SK-N-SH treated with all-trans-retinoic acid at 6 μM for 48 hours (cell line): Measurements from ENCODE around the gene PIK3R3.

Source experiments
- ARNTL ChIP-seq: fragments of 450-650 bp; formaldehyde crosslinking; IDR thresholded peaks from 2 replicates; pipeline ENCODE4 v1.5.0; 2020; ENCODE audit warnings: low read depth, mild to moderate bottlenecking, moderate library complexity, borderline replicate concordance
- BACH2 ChIP-seq: fragments of 250-450 bp; sonication (Bioruptor Pico); IDR thresholded peaks from 2 replicates; pipeline ENCODE4 v1.9.0; 2021; ENCODE audit warnings: mild to moderate bottlenecking, borderline replicate concordance
- CREB5 ChIP-seq: fragments of 250-450 bp; sonication (Bioruptor Pico); IDR thresholded peaks from 2 replicates; pipeline ENCODE4 v1.5.1; 2020; ENCODE audit warnings: low read depth, mild to moderate bottlenecking, moderate library complexity
- ESRRG ChIP-seq: fragments of 250-450 bp; sonication (Bioruptor Pico); IDR thresholded peaks from 2 replicates; pipeline ENCODE4 v1.6.1; 2021; ENCODE audit warnings: mild to moderate bottlenecking
- GLIS3 ChIP-seq: fragments of 250-450 bp; sonication (Bioruptor Pico); IDR thresholded peaks from 2 replicates; pipeline ENCODE4 v1.5.0; 2020; ENCODE audit warnings: mild to moderate bottlenecking, moderate library complexity
- PATZ1 ChIP-seq: fragments of 250-450 bp; sonication (Bioruptor Pico); IDR thresholded peaks from 2 replicates; pipeline ENCODE4 v1.8.0; 2020; ENCODE audit warnings: mild to moderate bottlenecking, moderate library complexity, borderline replicate concordance
- PPARA ChIP-seq: fragments of 250-450 bp; sonication (Bioruptor Pico); IDR thresholded peaks from 2 replicates; pipeline ENCODE4 v1.5.0; 2020; ENCODE audit warnings: mild to moderate bottlenecking, borderline replicate concordance
- RARB ChIP-seq: fragments of 250-450 bp; sonication (Bioruptor Pico); IDR thresholded peaks from 2 replicates; pipeline ENCODE4 v1.8.0; 2021; ENCODE audit warnings: mild to moderate bottlenecking, moderate library complexity
- TCF4 ChIP-seq: fragments of 250-450 bp; sonication (Bioruptor Pico); IDR thresholded peaks from 2 replicates; pipeline ENCODE4 v1.8.0; 2021; ENCODE audit warnings: mild to moderate bottlenecking, moderate library complexity, borderline replicate concordance
- TSHZ2 ChIP-seq: fragments of 250-450 bp; sonication (Bioruptor Pico); IDR thresholded peaks from 2 replicates; pipeline ENCODE4 v1.5.0; 2020; ENCODE audit warnings: mild to moderate bottlenecking, moderate library complexity
- ZFP3 ChIP-seq: fragments of 250-450 bp; sonication (Bioruptor Pico); IDR thresholded peaks from 2 replicates; pipeline ENCODE4 v1.5.0; 2020; ENCODE audit warnings: mild to moderate bottlenecking, moderate library complexity
- ZNF565 ChIP-seq: fragments of 450-650 bp; formaldehyde crosslinking; conservative IDR thresholded peaks from 2 replicates; pipeline ENCODE4 v1.5.0; 2020; ENCODE audit warnings: low read depth, mild to moderate bottlenecking, moderate library complexity
- ZNF70 ChIP-seq: fragments of 450-650 bp; formaldehyde crosslinking; IDR thresholded peaks from 2 replicates; pipeline ENCODE4 v1.5.0; 2020; ENCODE audit warnings: mild to moderate bottlenecking, moderate library complexity
- ZNF8 ChIP-seq: fragments of 450-650 bp; formaldehyde crosslinking; IDR thresholded peaks from 2 replicates; pipeline ENCODE4 v1.5.0; 2020; ENCODE audit warnings: mild to moderate bottlenecking, moderate library complexity

- TF ChIP-seq GLIS3, result no peak
- no peak for TF ChIP-seq PATZ1 (CRISPR knock-in tag)
- no peak for TF ChIP-seq ARNTL (CRISPR knock-in tag)
- TF ChIP-seq RARB (CRISPR knock-in tag), result no peak
- no peak for TF ChIP-seq CREB5 (CRISPR knock-in tag)
- no peak for TF ChIP-seq ZFP3 (CRISPR knock-in tag)
- TF ChIP-seq PPARA, result no peak
- TF ChIP-seq BACH2 (CRISPR knock-in tag), result no peak
- no peak for TF ChIP-seq TCF4 (CRISPR knock-in tag)
- no peak for TF ChIP-seq ZNF8 (CRISPR knock-in tag)
- TF ChIP-seq TSHZ2 (CRISPR knock-in tag), result no peak
- TF ChIP-seq ESRRG (CRISPR knock-in tag), result no peak
- TF ChIP-seq ZNF565, result no peak
- TF ChIP-seq ZNF70, result no peak
Measured at GRCh38 chr1:46020010-46020409, 112.4 kb downstream of the PIK3R3 start.
